NCI-H226 (cell line): Measurements from ENCODE around the gene SMIM1.

ENCODE experiments used
- DNase-seq: peaks from one replicate; pipeline ENCODE4 v3.0.0-alpha.2; 2015

Gene SMIM1

GRCh38 chr1:3777647-3778589, 5.4 kb downstream of the SMIM1 start:
- no peak for DNase-seq

- DNase-seq = no peak
These were observed 6.2 kb downstream of the SMIM1 start for GRCh38 chr1:3778590-3779264.

GRCh38 chr1:3779265-3779911, 6.8 kb downstream of the SMIM1 start:
- no peak for DNase-seq

DNA sequence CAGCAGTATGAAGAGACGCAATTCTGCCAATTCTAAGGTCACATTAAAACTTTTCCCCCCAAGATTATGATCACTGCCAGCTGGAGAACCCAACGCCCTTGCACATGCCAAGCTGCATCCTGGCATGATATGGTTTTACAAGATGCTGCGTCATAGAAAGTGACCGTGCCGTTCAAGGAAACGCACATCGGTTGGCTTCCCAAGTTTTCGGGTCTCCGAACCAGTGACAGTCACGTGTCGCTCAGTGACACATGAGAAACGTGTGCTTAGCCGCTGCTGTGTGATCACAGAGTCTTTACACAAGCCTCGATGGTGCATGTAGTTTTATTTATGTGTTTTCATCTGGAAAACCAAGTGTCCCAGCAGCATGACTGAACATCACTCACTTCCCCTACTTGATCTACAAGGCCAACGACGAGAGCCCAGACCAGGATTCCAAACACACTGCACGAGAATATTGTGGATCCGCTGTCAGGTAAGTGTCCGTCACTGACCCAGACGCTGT, 7.4 kb downstream of the SMIM1 start:
- DNase-seq = no peak

GRCh38 chr1:3780901-3781300, 8.4 kb downstream of the SMIM1 start:
- DNase-seq = no peak

- DNase-seq = no peak
These were observed 11.3 kb downstream of the SMIM1 start for GRCh38 chr1:3783651-3784474.

- no peak for DNase-seq
These were observed 12.5 kb downstream of the SMIM1 start for GRCh38 chr1:3785045-3785444.

DNA sequence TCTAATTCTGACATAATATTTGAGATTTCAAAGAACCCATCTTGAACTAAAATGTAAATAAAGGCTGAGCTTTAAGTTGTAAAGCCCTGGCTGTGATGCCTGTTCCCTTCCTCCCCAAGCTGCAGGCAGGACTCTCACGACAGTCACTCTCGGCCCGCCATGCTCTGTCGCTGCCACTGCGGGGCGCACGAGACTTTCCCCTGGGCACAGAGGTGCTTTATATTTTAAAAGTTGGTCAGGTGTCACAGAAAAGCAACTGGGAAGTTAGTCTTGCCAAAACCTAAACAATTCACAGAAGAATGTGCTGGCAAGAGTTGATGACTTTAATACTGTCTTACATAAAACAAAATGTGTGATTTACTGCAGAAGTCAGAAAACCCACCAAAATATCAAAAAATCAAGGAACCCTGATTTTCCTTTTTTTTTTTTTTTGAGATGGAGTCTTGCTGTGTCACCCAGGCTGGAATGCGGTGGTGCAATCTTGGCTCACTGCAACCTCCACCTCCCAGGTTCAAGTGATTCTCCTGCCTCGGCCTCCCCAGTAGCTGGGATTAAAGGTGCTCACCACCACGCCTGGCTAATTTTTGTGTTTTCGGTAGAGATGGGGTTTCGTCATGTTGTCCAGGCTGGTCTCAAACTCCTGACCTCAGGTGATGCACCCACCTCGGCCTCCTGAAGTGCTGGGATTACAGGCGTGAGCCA, 13.1 kb downstream of the SMIM1 start:
- DNase-seq = no peak

GRCh38 chr1:3786468-3787348, 14.2 kb downstream of the SMIM1 start:
- no peak for DNase-seq

- DNase-seq = no peak
These were observed 14.8 kb downstream of the SMIM1 start for GRCh38 chr1:3787349-3787715.

- no peak for DNase-seq
These were observed 15.4 kb downstream of the SMIM1 start for GRCh38 chr1:3787745-3788605.

DNA sequence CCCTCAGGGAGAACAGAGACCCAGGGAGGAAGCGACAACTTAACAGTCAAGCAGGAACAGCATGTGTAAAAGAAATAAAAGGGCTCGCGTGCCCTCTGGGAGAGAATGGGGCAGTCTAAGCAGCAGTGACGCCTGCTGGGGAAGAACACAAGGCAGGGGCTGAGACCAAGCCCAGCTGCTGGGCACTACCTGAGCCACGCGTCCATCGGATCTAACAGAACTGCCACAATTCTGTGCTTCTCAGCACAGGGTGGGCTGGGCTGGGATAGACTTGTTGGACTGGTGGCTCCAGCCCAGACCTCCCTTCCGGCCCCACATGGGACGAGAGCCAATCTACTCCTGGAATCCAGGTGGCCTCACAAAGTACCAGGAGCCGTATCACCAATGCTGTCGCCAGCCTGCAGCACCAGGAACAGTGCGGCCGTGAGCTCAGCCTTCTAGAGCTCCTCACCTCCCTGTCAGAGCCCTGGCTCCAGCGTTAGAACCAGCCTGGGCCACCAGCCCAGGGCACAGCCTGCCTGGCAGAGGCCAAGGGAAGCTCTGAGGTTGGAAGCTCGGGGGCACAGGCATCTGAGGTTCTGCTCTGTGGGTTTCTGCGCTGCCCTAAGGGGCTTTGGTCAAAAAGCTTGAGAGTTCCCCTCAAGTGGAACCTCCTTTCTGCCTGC, 16.3 kb downstream of the SMIM1 start:
- DNase-seq = no peak

- no peak for DNase-seq
These were observed 17.1 kb downstream of the SMIM1 start for GRCh38 chr1:3789421-3790300.

- no peak for DNase-seq
These were observed 18.0 kb downstream of the SMIM1 start for GRCh38 chr1:3790500-3790923.

DNA sequence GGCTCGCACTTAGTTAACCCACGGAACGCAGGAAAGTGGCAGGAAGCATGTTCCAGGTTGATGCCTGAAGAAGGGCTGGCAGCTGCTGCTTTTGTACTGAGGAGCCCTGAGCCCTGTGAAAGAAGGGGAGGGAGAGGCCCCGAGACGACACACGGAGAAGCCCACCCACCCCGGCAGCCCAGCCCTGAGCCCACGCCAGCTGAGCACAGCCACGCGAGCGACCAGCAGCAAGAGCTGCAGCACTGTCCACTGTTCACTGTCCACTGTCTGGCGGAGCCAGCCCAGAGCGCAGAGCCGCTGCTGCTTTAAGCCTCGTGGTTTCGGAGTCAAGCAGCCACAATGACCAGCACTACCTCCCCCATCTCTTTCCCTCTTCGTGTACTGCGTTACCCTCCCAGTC, 18.4 kb downstream of the SMIM1 start:
- no peak for DNase-seq

- DNase-seq = no peak
These were observed 23.1 kb downstream of the SMIM1 start for GRCh38 chr1:3795453-3796214.
